HEK293 (cell line): ENCODE data around the gene CDC14A.
A peak's percentile ranks its signal among the peaks of the same experiment; 100 is the strongest.

Experiments used
- AEBP2 ChIP-seq: fragments of 450-650 bp; formaldehyde crosslinking; IDR thresholded peaks from 2 replicates; pipeline ENCODE4 v1.5.1; 2016; ENCODE audit warnings: missing biosample characterization, missing genetic modification characterization, borderline replicate concordance
- EGR2 ChIP-seq: fragments of 450-650 bp; formaldehyde crosslinking; IDR thresholded peaks from 2 replicates; pipeline ENCODE4 v1.5.1; 2016; ENCODE audit warnings: low read depth, missing biosample characterization, missing genetic modification characterization
- GLIS2 ChIP-seq: fragments of 450-650 bp; formaldehyde crosslinking; IDR thresholded peaks from 2 replicates; pipeline ENCODE4 v1.5.1; 2016; ENCODE audit warnings: missing biosample characterization, missing genetic modification characterization
- HIC1 ChIP-seq: fragments of 450-650 bp; formaldehyde crosslinking; IDR thresholded peaks from 2 replicates; pipeline ENCODE4 v1.5.1; 2016; ENCODE audit warnings: missing biosample characterization, missing genetic modification characterization
- HOXD13 ChIP-seq: sonication (generic); formaldehyde crosslinking; IDR thresholded peaks from 2 replicates; pipeline ENCODE4 v1.8.0; 2022; ENCODE audit warnings: missing genetic modification reagents, borderline replicate concordance
- KLF16 ChIP-seq: fragments of 450-650 bp; formaldehyde crosslinking; IDR thresholded peaks from 2 replicates; pipeline ENCODE4 v1.5.1; 2017; ENCODE audit warnings: missing biosample characterization, missing genetic modification characterization
- MYNN ChIP-seq: fragments of 450-650 bp; formaldehyde crosslinking; IDR thresholded peaks from 2 replicates; pipeline ENCODE4 v1.5.1; 2016; ENCODE audit warnings: missing biosample characterization, missing genetic modification characterization, borderline replicate concordance
- OVOL3 ChIP-seq: fragments of 450-650 bp; formaldehyde crosslinking; IDR thresholded peaks from 2 replicates; pipeline ENCODE4 v1.5.1; 2016; ENCODE audit warnings: missing biosample characterization, missing genetic modification characterization
- PATZ1 ChIP-seq: fragments of 450-650 bp; formaldehyde crosslinking; IDR thresholded peaks from 2 replicates; pipeline ENCODE4 v1.5.1; 2016; ENCODE audit warnings: missing biosample characterization, missing genetic modification characterization
- PBX3 ChIP-seq: sonication (generic); formaldehyde crosslinking; IDR thresholded peaks from 2 replicates; pipeline ENCODE4 v1.8.1; 2022; ENCODE audit warnings: mild to moderate bottlenecking, moderate library complexity, missing genetic modification reagents
- SALL2 ChIP-seq: fragments of 450-650 bp; formaldehyde crosslinking; IDR thresholded peaks from 2 replicates; pipeline ENCODE4 v1.5.0; 2017; ENCODE audit warnings: missing biosample characterization, mild to moderate bottlenecking, missing genetic modification characterization, borderline replicate concordance
- SP3 ChIP-seq: fragments of 450-650 bp; formaldehyde crosslinking; IDR thresholded peaks from 2 replicates; pipeline ENCODE4 v1.5.1; 2016; ENCODE audit warnings: missing biosample characterization, missing genetic modification characterization
- ZBTB17 ChIP-seq: fragments of 450-650 bp; formaldehyde crosslinking; IDR thresholded peaks from 2 replicates; pipeline ENCODE4 v1.5.1; 2016; ENCODE audit warnings: missing biosample characterization, missing genetic modification characterization
- ZBTB8A ChIP-seq: fragments of 450-650 bp; formaldehyde crosslinking; IDR thresholded peaks from 2 replicates; pipeline ENCODE4 v1.5.1; 2016; ENCODE audit warnings: missing biosample characterization, missing genetic modification characterization
- ZNF132 ChIP-seq: fragments of 450-650 bp; formaldehyde crosslinking; IDR thresholded peaks from 2 replicates; pipeline ENCODE4 v1.5.1; 2017; ENCODE audit warnings: missing biosample characterization, missing genetic modification characterization, borderline replicate concordance
- ZNF140 ChIP-seq: fragments of 450-650 bp; formaldehyde crosslinking; IDR thresholded peaks from 2 replicates; pipeline ENCODE4 v1.5.1; 2016; ENCODE audit warnings: missing biosample characterization, missing genetic modification characterization
- ZNF311 ChIP-seq: fragments of 450-650 bp; formaldehyde crosslinking; IDR thresholded peaks from 2 replicates; pipeline ENCODE4 v1.5.1; 2017; ENCODE audit warnings: missing biosample characterization, missing genetic modification characterization, borderline replicate concordance
- ZNF596 ChIP-seq: fragments of 450-650 bp; IDR thresholded peaks from 2 replicates; pipeline ENCODE4 v1.5.0; 2018; ENCODE audit warnings: missing biosample characterization, mild to moderate bottlenecking, missing genetic modification characterization, moderate library complexity
- ZNF626 ChIP-seq: fragments of 450-650 bp; sonication (Bioruptor Pico); formaldehyde crosslinking; IDR thresholded peaks from 2 replicates; pipeline ENCODE4 v1.5.1; 2018; ENCODE audit warnings: missing biosample characterization, missing genetic modification characterization, inconsistent platforms
- ZNF704 ChIP-seq: fragments of 450-650 bp; formaldehyde crosslinking; IDR thresholded peaks from 2 replicates; pipeline ENCODE4 v1.5.1; 2016; ENCODE audit warnings: missing biosample characterization, missing genetic modification characterization
- ZNF777 ChIP-seq: fragments of 450-650 bp; formaldehyde crosslinking; IDR thresholded peaks from 2 replicates; pipeline ENCODE4 v1.5.1; 2017; ENCODE audit warnings: missing biosample characterization, missing genetic modification characterization, borderline replicate concordance
- ZNF785 ChIP-seq: fragments of 450-650 bp; formaldehyde crosslinking; IDR thresholded peaks from 2 replicates; pipeline ENCODE4 v1.5.1; 2016; ENCODE audit warnings: missing biosample characterization, missing genetic modification characterization
- ZNF843 ChIP-seq: fragments of 450-650 bp; formaldehyde crosslinking; IDR thresholded peaks from 2 replicates; pipeline ENCODE4 v1.5.1; 2016; ENCODE audit warnings: missing biosample characterization, missing genetic modification characterization
- TF ChIP-seq, protein P1 (sequence below): fragments of 450-650 bp; formaldehyde crosslinking; IDR thresholded peaks from 2 replicates; pipeline ENCODE4 v1.5.1; 2016; ENCODE audit warnings: missing biosample characterization, missing genetic modification characterization
- TF ChIP-seq, protein P2 (sequence below): fragments of 450-650 bp; formaldehyde crosslinking; optimal IDR thresholded peaks from 2 replicates; pipeline ENCODE3; 2016; ENCODE audit warnings: missing biosample characterization, mild to moderate bottlenecking, missing genetic modification characterization

Gene CDC14A

DNA sequence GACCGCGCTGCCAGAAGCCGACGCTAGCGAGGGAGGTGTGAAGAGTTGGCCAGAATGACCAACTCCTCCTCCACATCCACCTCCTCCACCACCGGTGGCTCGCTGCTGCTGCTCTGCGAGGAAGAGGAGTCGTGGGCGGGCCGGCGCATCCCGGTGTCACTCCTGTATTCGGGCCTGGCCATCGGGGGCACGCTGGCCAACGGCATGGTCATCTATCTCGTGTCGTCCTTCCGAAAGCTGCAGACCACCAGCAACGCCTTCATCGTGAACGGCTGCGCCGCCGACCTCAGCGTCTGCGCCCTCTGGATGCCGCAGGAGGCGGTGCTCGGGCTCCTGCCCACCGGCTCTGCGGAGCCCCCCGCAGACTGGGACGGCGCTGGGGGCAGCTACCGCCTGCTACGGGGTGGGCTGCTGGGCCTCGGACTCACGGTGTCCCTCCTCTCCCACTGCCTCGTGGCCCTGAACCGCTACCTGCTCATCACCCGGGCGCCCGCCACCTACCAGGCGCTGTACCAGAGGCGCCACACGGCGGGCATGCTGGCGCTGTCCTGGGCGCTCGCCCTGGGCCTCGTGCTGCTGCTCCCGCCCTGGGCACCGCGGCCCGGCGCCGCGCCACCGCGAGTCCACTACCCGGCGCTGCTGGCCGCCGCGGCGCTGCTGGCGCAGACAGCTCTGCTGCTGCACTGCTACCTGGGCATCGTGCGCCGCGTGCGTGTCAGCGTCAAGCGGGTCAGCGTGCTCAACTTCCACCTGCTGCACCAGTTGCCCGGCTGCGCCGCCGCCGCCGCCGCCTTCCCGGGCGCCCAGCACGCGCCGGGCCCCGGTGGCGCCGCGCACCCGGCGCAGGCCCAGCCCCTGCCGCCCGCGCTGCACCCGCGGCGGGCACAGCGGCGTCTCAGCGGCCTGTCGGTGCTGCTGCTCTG lies 186.9 kb downstream of the CDC14A start (continued):
- TF ChIP-seq PBX3 (CRISPR knock-in tag) (no peak; the same call in 1 of the 2 replicates), GLIS2 (tag by site-specific recombination) (peak; percentile 96), AEBP2 (tag by site-specific recombination) (no peak), ZNF785 (tag by site-specific recombination) (no peak), ZNF311 (no peak), ZNF843 (no peak), ZNF132 (tag by site-specific recombination) (no peak), HIC1 (tag by site-specific recombination) (peak; percentile 36; the same call in 1 of the 2 replicates), ZNF596 (0 out of 2 replicates have a peak, but pooled peaks have one; percentile 15), ZNF140 (no peak), PATZ1 (tag by site-specific recombination) (0 out of 2 replicates have a peak, but pooled peaks have one; percentile 18), ZBTB8A (tag by site-specific recombination) (peak; percentile 91), ZNF704 (tag by site-specific recombination) (no peak), ZNF626 (no peak), ZBTB17 (tag by site-specific recombination) (peak; percentile 17; the same call in 1 of the 2 replicates), SP3 (tag by site-specific recombination) (peak; percentile 34; the same call in 1 of the 2 replicates), EGR2 (tag by site-specific recombination) (peak; percentile 80), SALL2 (tag by site-specific recombination) (no peak), KLF16 (tag by site-specific recombination) (peak; percentile 50; the same call in 1 of the 2 replicates), HOXD13 (CRISPR knock-in tag) (no peak), MYNN (tag by site-specific recombination) (no peak), ZNF777 (tag by site-specific recombination) (peak; percentile 62; the same call in 1 of the 2 replicates), OVOL3 (tag by site-specific recombination) (no peak)
- TF ChIP-seq, protein P1, sequence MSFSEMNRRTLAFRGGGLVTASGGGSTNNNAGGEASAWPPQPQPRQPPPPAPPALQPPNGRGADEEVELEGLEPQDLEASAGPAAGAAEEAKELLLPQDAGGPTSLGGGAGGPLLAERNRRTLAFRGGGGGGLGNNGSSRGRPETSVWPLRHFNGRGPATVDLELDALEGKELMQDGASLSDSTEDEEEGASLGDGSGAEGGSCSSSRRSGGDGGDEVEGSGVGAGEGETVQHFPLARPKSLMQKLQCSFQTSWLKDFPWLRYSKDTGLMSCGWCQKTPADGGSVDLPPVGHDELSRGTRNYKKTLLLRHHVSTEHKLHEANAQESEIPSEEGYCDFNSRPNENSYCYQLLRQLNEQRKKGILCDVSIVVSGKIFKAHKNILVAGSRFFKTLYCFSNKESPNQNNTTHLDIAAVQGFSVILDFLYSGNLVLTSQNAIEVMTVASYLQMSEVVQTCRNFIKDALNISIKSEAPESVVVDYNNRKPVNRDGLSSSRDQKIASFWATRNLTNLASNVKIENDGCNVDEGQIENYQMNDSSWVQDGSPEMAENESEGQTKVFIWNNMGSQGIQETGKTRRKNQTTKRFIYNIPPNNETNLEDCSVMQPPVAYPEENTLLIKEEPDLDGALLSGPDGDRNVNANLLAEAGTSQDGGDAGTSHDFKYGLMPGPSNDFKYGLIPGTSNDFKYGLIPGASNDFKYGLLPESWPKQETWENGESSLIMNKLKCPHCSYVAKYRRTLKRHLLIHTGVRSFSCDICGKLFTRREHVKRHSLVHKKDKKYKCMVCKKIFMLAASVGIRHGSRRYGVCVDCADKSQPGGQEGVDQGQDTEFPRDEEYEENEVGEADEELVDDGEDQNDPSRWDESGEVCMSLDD (tag by site-specific recombination) = no peak
- TF ChIP-seq, protein P2, sequence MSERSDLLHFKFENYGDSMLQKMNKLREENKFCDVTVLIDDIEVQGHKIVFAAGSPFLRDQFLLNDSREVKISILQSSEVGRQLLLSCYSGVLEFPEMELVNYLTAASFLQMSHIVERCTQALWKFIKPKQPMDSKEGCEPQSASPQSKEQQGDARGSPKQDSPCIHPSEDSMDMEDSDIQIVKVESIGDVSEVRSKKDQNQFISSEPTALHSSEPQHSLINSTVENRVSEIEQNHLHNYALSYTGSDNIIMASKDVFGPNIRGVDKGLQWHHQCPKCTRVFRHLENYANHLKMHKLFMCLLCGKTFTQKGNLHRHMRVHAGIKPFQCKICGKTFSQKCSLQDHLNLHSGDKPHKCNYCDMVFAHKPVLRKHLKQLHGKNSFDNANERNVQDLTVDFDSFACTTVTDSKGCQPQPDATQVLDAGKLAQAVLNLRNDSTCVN (tag by site-specific recombination) = peak; percentile 79
